Right lobe of liver (tissue), 4 donors: ENCODE results near the gene ATXN10.

Source experiments
- POLR2A ChIP-seq: fragments of 450-650 bp; IDR thresholded peaks from one replicate; pipeline ENCODE4 v1.6.1; 2017; ENCODE audit warnings: antibody characterized with exemption, mild to moderate bottlenecking
- TF ChIP-seq, protein P1 (sequence below), 4 donors: fragments of 200-600 bp in 3 of 4; fragments of 450-650 bp in 1 of 4; IDR thresholded peaks; one replicate each; pipeline versions ENCODE4 v1.5.1 to v1.8.0; 2016 to 2022; ENCODE audit warnings: antibody characterized with exemption in 4 of 4, mild to moderate bottlenecking in 2 of 4
- donor health status: DM: no; HTN: no; CAD: no.
- donor health status: DM: no; HTN: no; CAD: no.
- donor health status: DM: no; HTN: yes; CAD: no.

DNA sequence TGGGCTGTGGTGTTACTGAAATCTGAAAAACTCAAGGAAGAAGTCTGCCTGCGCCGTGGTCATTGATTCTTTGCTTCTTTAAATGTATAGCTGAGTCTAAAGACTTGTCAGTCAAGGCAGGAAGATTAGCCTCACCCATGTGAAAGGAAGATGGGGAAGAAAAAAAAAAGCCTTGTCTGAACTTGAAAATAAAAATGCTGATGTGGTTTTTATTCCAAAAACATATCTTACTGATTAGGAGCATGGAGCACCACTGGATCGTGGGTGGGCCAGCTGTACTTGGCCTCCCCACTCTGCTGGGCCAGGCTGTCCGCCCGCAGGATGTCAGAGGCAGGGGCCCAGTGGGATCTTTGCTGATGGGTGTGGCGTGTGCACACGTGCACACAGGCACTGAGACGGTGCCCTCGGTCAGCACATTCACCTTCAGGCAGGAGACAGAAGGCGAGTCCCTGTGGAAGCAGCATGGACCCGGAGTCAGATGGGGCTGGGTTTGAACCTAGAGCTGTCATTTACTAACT lies 193.4 kb downstream of the ATXN10 start:
- TF ChIP-seq, protein P1, sequence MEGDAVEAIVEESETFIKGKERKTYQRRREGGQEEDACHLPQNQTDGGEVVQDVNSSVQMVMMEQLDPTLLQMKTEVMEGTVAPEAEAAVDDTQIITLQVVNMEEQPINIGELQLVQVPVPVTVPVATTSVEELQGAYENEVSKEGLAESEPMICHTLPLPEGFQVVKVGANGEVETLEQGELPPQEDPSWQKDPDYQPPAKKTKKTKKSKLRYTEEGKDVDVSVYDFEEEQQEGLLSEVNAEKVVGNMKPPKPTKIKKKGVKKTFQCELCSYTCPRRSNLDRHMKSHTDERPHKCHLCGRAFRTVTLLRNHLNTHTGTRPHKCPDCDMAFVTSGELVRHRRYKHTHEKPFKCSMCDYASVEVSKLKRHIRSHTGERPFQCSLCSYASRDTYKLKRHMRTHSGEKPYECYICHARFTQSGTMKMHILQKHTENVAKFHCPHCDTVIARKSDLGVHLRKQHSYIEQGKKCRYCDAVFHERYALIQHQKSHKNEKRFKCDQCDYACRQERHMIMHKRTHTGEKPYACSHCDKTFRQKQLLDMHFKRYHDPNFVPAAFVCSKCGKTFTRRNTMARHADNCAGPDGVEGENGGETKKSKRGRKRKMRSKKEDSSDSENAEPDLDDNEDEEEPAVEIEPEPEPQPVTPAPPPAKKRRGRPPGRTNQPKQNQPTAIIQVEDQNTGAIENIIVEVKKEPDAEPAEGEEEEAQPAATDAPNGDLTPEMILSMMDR (IDR thresholded peaks at IDR 0.05) = no peak
- no peak for TF ChIP-seq POLR2A
